SU-DHL-6 (cell line): Measurements from ENCODE around the gene DUS3L.

ENCODE experiments used
- CTCF ChIP-seq: fragments of 200-600 bp; sonication (generic); IDR thresholded peaks from one replicate; pipeline ENCODE4 v1.5.1; 2017; ENCODE audit warnings: antibody characterized with exemption, mild to moderate bottlenecking, low read length, moderate library complexity; ENCODE audit not compliant: insufficient read depth, poor library complexity, severe bottlenecking
- EZH2phosphoT487 ChIP-seq: fragments of 200-600 bp; sonication (generic), shearing (Covaris generic); conservative IDR thresholded peaks from 2 replicates; pipeline ENCODE4 v1.6.1; 2018; ENCODE audit warnings: mild to moderate bottlenecking, antibody characterized with exemption, low read length, moderate library complexity, mixed read lengths

GRCh38 chr19:5828661-5829566 is 38.0 kb upstream of the DUS3L start:
- TF ChIP-seq CTCF (no peak), EZH2phosphoT487 (no peak)
